MM.1S (cell line): ENCODE results near the gene FADS3.

Experiments
- DNase-seq: peaks from one replicate; pipeline ENCODE4 v3.0.0-alpha.2; 2015
- H2AFZ ChIP-seq: fragments of 300-600 bp; sonication (generic); 2 replicates; pipeline ENCODE4 v1.6.0; 2016; ENCODE audit warnings: antibody characterized with exemption, low read length
- H3F3A ChIP-seq: fragments of 300-600 bp; sonication (generic); 2 replicates; pipeline ENCODE4 v1.6.1; 2016; ENCODE audit warnings: mild to moderate bottlenecking, antibody characterized with exemption, low read length, moderate library complexity, mixed read lengths; ENCODE audit not compliant: insufficient read depth
- H3K27ac ChIP-seq: fragments of 300-600 bp; sonication (generic); 2 replicates; pipeline ENCODE4 v1.5.1; 2016; ENCODE audit warnings: mild to moderate bottlenecking, low read length
- H3K27me3 ChIP-seq: fragments of 300-600 bp; sonication (generic); replicated peaks from 2 replicates; pipeline ENCODE4 v1.6.0; 2016; ENCODE audit warnings: low read length; ENCODE audit not compliant: insufficient read depth
- H3K36me3 ChIP-seq: fragments of 300-600 bp; sonication (generic); replicated peaks from 2 replicates; pipeline ENCODE4 v1.6.1; 2016; ENCODE audit warnings: mild to moderate bottlenecking, low read length, mixed read lengths; ENCODE audit not compliant: insufficient read depth
- H3K4me1 ChIP-seq: fragments of 300-600 bp; sonication (generic); 2 replicates; pipeline ENCODE4 v1.6.1; 2016; ENCODE audit warnings: low read length, mixed read lengths
- H3K4me2 ChIP-seq: fragments of 300-600 bp; sonication (generic); 2 replicates; pipeline ENCODE4 v1.6.0; 2016; ENCODE audit warnings: low read depth, low read length
- H3K4me3 ChIP-seq: fragments of 300-600 bp; sonication (generic); 2 replicates; pipeline ENCODE4 v1.5.1; 2016; ENCODE audit warnings: low read length, mixed read lengths
- H3K79me2 ChIP-seq: fragments of 300-600 bp; sonication (generic); 2 replicates; pipeline ENCODE4 v1.6.1; 2016; ENCODE audit warnings: mixed run types, low read length, mixed read lengths
- H3K9ac ChIP-seq: fragments of 300-600 bp; sonication (generic); 2 replicates; pipeline ENCODE4 v1.6.1; 2016; ENCODE audit warnings: low read length, mixed read lengths
- H3K9me2 ChIP-seq: fragments of 300-600 bp; sonication (generic); replicated peaks from 2 replicates; pipeline ENCODE4 v1.6.1; 2016; ENCODE audit warnings: mild to moderate bottlenecking, low read length, mixed read lengths; ENCODE audit not compliant: insufficient read depth
- H3K9me3 ChIP-seq: fragments of 300-600 bp; sonication (generic); replicated peaks from 2 replicates; pipeline ENCODE4 v1.6.1; 2016; ENCODE audit warnings: mild to moderate bottlenecking, low read length, mixed read lengths; ENCODE audit not compliant: insufficient read depth
- H4K20me1 ChIP-seq: fragments of 300-600 bp; sonication (generic); 2 replicates; pipeline ENCODE4 v1.6.1; 2016; ENCODE audit warnings: mild to moderate bottlenecking, low read length, moderate library complexity, mixed read lengths; ENCODE audit not compliant: insufficient read depth
- EZH2 ChIP-seq: fragments of 300-600 bp; sonication (generic); optimal IDR thresholded peaks from 2 replicates; pipeline ENCODE3; 2017; ENCODE audit warnings: low read depth, mild to moderate bottlenecking, antibody characterized with exemption, low read length, mixed read lengths
- EZH2phosphoT487 ChIP-seq: fragments of 300-600 bp; sonication (generic); IDR thresholded peaks from 2 replicates; pipeline ENCODE4 v1.6.1; 2018; ENCODE audit warnings: antibody characterized with exemption, low read length
- TF ChIP-seq, protein P1 (sequence below): fragments of 300-600 bp; sonication (generic); IDR thresholded peaks from 2 replicates; pipeline ENCODE4 v1.5.1; 2016; ENCODE audit warnings: antibody characterized with exemption, low read length, mixed read lengths

Gene FADS3

DNA sequence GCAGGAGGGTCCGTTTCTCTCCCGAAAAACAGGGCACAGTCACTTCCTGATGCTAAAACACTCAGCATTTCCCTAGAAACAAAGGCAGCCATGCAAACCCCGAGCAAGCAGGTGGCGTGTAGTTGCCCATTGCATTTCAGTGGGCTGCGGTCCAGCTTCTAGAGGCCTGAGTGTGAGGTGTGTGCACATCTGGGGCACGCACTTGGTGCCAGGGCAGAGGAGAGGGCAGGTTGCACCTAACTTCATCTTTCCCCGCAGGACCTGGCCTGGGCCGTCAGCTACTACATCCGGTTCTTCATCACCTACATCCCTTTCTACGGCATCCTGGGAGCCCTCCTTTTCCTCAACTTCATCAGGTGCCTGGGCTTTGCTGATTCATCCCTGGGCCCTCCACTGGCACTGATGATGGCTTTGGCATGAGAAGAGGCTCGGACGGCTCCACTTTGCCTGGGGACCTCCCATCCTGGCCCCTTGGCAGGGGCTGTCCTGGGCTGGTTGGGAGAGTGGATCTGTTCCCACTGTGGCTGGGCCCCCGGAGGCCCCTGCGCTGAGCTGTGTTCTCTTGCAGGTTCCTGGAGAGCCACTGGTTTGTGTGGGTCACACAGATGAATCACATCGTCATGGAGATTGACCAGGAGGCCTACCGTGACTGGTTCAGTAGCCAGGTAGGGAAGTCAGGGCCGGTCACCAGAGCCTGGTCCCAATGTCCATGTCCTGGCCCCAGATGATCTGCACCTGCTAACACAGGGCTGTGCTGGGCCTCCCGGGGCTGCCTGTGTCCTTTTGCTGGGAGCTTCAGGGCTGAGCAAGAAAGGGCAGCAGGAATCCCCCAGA is 28.4 kb downstream of the FADS3 start:
- DNase-seq = no peak
- H3K9me2 ChIP-seq = no peaks in the 10 kb centered on the region
- H3K9me3 ChIP-seq = no peaks in the 10 kb centered on the region
- H3K27ac ChIP-seq = no peak overlapping the region
- no peak overlapping the region for H2AFZ ChIP-seq
- no peak overlapping the region for H3K4me3 ChIP-seq
- TF ChIP-seq, protein P1, sequence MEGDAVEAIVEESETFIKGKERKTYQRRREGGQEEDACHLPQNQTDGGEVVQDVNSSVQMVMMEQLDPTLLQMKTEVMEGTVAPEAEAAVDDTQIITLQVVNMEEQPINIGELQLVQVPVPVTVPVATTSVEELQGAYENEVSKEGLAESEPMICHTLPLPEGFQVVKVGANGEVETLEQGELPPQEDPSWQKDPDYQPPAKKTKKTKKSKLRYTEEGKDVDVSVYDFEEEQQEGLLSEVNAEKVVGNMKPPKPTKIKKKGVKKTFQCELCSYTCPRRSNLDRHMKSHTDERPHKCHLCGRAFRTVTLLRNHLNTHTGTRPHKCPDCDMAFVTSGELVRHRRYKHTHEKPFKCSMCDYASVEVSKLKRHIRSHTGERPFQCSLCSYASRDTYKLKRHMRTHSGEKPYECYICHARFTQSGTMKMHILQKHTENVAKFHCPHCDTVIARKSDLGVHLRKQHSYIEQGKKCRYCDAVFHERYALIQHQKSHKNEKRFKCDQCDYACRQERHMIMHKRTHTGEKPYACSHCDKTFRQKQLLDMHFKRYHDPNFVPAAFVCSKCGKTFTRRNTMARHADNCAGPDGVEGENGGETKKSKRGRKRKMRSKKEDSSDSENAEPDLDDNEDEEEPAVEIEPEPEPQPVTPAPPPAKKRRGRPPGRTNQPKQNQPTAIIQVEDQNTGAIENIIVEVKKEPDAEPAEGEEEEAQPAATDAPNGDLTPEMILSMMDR = no peak
- TF ChIP-seq EZH2 (no peak), EZH2phosphoT487 (no peak)
- H3K4me2 ChIP-seq = no peak overlapping the region
- H3K9ac ChIP-seq = no peak overlapping the region
- H4K20me1 ChIP-seq = no peaks in the 10 kb centered on the region
- peaks cover 25% of the 10 kb centered on the region for H3K27me3 ChIP-seq
- no peaks in the 10 kb centered on the region for H3F3A ChIP-seq
- H3K36me3 ChIP-seq = no peaks in the 10 kb centered on the region
- H3K79me2 ChIP-seq = no peaks in the 10 kb centered on the region
- H3K4me1 ChIP-seq = no peaks in the 10 kb centered on the region

DNA sequence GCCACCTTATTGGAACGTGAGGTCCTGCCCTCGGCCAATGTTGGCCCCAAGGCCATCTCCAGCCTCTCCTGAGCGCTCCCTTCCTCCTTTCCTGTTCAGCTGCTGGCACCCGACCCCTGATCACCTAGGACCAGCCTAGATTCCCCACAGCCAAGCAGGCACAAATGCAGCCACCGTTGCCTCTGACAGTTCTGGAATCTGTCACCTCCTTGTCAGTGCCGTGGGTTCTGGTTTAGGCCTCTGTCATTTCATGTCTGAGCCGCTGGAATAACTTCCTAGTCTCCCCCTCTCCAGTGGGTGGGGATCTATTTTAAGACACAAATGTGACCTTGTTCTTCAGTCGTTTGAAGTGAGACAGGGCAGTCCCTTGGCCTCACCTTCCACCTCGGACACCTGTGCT is 29.7 kb downstream of the FADS3 start:
- Histone ChIP-seq H3K9me2 (no peaks in the 10 kb centered on the region), H3K9ac (no peak overlapping the region), H2AFZ (no peak overlapping the region), H3K79me2 (no peaks in the 10 kb centered on the region), H3K4me3 (no peak overlapping the region), H4K20me1 (no peaks in the 10 kb centered on the region), H3K36me3 (no peaks in the 10 kb centered on the region), H3K27ac (no peak overlapping the region), H3K4me2 (no peak overlapping the region), H3K9me3 (no peaks in the 10 kb centered on the region), H3K4me1 (no peaks in the 10 kb centered on the region), H3K27me3 (peaks cover 15% of the 10 kb centered on the region), H3F3A (no peaks in the 10 kb centered on the region)
- no peak for DNase-seq
- TF ChIP-seq EZH2 (no peak), EZH2phosphoT487 (no peak)
- TF ChIP-seq, protein P1 = no peak

DNA sequence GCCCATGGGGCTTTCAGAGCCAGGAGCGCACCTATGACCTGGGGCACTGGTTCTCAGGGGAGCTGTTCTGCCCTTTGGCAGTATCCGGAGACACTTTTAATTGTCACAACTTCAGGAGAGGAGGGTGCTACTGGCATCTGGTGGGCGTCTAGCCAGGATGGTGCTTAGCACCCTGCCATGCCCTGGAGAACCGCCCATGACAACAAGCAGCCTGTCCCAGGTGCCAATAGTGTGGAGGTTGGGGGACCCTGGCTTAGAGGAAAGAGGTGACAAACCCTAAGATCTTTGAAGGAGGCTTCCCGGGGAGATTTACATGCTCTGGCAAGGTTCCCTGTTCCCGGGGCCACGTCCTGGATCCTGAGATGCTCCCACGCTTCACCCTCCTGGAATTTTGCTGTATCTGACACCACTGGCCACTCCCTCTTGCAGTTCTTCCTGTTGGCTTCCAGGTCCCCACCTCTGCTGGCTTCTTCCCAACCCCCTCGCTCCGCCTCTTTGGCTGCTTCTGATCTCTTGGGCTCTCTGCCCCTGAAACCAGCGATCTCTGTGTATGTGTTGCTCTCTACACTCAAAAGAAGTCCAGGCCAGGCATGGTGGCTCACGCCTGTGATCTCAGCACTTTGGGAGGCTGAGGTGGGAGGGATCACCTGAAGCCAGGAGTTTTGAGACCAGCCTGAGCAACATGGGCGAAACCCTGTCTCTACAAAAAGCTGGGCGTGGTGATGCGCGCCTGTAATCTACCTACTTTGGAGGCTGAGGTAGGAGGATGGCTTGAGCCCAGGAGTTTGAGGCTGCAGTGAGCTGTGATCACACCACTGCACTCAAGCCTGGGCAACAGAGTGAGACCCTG is 31.1 kb downstream of the FADS3 start:
- H3K36me3 ChIP-seq = no peaks in the 10 kb centered on the region
- H3K4me1 ChIP-seq = no peaks in the 10 kb centered on the region
- no peaks in the 10 kb centered on the region for H3F3A ChIP-seq
- no peaks in the 10 kb centered on the region for H3K79me2 ChIP-seq
- DNase-seq = no peak
- no peak overlapping the region for H3K9ac ChIP-seq
- H3K4me2 ChIP-seq = no peak overlapping the region
- no peak overlapping the region for H2AFZ ChIP-seq
- TF ChIP-seq, protein P1 = no peak
- TF ChIP-seq EZH2phosphoT487 = no peak
- no peak for TF ChIP-seq EZH2
- no peaks in the 10 kb centered on the region for H4K20me1 ChIP-seq
- no peaks in the 10 kb centered on the region for H3K9me2 ChIP-seq
- H3K27ac ChIP-seq = no peak overlapping the region
- H3K4me3 ChIP-seq = no peak overlapping the region
- no peaks in the 10 kb centered on the region for H3K9me3 ChIP-seq
- peaks cover 16% of the 10 kb centered on the region for H3K27me3 ChIP-seq
